NK-92 treated with Interleukin-12 subunit alpha and Interleukin-12 subunit beta, amount 100 ng/mL, for 24 hours (cell line): Measurements from ENCODE around the gene RNASE2.
"Not testable (repeated sequence)": the region's sequence is repeated elsewhere in the genome, so short reads cannot be mapped to it uniquely, and the experiment has no call there.

Experiments used
- DNase-seq: peaks from one replicate; lab custom pipeline; 2025; lab: John Stamatoyannopoulos, UW

The RNASE2 gene

DNA sequence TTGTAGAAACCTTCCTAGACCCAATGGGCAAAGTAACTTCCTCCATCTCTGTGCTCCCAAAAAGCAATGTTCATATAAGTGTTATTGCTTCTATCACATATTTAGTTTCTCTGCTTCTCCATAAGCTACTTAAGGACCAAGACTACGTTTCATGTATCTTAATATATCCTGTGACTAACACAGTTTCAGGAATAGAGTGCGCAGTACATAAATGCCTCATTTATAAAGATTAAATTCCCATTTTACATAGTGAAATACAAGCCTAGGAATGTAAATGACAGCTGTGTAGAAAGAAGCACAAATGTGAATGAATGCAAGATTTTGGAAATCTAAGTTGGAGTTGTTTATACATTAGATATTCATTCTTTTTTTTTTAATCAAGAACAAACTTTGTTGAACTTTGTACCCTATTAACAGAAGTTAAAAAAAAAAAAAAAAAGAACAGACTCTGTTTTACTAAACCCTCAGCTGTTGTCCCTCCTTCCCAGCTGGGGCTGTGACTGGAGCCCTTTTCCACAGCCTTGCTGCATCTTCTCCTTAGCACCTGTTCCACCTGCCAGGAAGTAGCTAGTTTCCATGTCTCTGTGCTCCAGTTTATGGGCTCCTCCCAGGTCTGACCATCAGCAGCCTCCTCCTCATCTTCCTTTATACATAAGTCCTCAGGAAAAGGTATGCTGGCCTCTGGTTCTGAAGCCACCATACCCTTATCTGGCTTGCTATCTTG, 27.5 kb downstream of the RNASE2 start:
- DNase-seq = no peak

DNA sequence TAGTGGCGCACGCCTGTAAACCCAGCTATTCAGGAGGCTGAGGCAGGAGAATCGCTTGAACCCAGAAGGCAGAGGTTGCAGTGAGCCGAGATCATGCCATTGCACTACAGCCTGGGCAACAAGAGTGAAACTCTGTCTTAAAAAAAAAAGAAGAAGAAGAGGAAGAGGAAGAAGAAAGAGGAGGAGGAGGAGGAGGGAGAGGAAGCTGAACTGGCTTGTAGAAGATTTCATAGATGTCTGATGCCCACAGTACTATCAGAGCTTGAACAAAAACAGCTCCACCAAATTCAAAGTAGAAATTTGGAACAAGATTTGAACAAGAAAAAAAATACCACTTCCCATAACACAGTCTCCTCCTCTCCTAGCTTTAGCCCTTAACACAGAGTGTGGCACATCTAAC, 30.4 kb downstream of the RNASE2 start:
- not testable (repeated sequence) for DNase-seq

DNA sequence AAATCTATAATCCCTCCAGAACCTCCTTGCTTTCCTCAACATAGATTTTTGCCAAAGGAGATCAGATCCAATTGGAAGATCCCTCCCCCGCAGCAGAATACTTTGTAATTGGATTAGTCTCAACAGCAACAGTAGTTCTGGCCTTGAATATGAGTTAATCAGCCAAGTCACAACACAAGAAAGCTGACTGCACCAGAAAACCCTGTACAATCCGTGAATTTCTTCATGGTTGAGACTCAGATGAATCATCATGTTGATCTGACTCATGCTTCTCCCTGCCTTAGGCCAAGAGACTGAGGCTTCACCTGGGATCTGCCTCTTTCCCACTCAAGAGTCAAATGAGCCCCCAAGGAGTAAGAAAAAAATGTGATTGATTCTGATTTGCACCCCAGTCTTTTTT, 31.5 kb downstream of the RNASE2 start:
- DNase-seq = no peak

DNA sequence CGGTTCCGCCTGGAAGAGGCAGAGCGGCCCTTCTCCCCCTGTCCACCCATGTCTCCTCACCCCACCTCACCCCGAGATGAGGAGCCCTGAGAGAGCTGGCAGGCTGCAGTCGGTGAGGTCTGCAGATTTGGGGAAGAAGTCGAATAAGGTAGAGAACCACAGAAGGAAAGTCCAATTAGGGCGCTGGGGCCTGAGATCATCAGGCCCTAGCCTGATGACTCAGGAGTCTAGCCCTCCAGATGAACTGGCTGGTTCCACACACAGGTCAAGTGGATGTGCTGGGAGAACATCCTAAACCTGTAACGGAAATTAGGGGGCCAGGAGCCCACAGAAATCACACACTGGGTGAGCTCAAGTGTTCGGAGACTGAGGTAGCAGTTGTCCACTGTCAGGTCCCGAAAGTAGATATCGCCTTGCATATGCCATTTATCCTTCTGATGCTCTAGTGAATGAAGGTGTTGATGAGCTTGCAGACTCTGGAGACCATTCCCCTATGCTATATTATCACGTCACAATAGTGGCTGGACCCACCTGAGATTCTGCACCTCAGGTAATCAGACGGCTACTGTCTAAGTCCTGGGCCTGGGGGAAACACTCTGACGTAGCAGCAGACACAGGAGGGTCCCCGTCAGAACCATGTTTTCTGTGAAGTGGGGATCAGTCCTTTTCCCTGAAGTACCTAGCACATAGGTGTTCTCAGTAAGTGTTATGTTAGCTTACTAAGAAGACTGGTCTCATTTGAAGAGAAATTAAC, 33.6 kb downstream of the RNASE2 start:
- DNase-seq = no peak

DNA sequence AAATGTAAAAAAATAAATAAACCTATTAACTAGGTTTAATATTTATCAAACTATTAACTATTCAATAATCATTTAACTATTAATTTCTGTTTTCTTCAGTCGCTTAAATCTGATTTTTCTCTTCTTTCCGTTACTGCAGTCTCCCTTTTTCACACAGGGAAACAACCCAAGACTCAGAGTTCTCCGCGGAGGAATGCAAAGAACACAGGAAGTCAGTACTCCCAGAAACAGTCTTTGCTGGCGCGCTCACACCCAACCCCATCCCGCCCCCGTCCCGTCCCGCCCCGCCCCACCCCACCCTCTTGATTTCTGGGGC, 34.1 kb downstream of the RNASE2 start:
- no peak for DNase-seq

DNA sequence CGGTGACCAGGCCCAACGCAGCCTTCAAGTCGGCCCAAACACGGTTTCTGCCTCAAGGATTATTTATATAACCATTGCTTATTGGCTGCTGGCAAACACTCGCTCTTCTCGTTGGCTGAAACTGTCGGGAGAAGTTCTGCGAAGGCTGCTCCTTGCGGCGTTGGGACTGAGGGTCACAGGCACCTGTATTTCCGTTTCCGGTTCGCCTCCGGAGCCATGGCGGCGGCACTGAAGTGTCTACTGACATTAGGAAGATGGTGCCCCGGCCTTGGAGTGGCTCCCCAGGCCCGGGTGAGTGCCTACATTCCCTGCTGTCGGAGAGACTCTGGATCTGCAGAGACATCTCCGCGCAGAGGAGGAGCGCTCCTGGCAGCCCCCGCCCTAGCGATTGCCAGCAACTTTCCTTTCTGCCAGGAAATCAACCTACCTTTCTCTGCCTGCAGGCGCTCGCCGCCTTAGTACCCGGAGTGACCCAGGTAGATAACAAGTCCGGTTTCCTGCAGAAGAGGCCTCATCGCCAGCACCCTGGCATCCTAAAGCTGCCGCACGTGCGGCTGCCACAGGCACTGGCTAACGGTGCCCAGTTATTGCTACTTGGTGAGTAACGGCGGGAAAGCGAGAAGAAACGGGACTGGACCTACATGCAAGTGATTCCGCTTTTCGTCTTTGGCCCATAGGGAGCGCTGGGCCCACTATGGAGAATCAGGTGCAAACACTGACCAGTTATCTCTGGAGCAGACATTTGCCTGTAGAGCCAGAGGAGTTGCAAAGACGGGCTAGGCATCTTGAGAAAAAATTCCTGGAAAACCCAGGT, 34.7 kb downstream of the RNASE2 start, which contains the start of gene METTL17:
METTL17 (plus strand) TSS at position 194 of the 814 bp plus-strand sequence; CDS start at position 217, 23 bp downstream.
- DNase-seq = peak; percentile 87

DNA sequence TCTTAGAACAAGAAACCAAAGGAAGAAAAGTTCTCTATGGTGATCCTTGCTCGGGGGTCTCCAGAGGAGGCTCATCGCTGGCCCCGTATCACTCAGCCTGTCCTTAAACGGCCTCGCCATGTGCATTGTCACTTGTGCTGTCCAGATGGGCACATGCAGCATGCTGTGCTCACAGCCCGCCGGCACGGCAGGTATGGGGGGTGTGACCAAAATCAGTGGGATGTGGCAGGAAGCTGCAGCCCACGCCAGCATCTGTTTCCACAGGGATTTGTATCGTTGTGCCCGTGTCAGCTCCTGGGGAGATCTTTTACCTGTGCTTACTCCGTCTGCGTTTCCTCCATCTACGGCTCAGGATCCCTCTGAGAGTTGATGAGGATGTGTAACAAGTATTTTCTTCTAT, 41.2 kb downstream of the RNASE2 start:
- DNase-seq = no peak

DNA sequence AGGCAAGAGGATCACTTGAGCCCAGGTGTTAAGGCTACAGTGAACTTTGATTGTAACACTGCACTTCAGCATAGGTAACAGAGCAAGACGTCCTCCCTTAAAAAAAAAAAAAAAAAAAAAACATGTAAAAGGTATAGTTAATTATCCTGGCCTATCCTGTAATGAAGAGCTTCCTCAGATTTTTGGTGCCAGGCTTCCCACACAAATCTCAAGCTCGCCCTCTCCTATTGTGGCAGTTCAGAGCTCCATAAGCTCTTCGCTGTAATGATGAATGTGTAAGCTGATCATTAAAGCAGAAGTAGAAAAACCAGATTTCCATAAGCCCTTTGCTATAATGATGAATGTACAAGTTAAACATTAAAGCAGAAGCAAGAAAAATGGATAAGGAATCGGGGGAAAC, 41.8 kb downstream of the RNASE2 start:
- DNase-seq = no peak

DNA sequence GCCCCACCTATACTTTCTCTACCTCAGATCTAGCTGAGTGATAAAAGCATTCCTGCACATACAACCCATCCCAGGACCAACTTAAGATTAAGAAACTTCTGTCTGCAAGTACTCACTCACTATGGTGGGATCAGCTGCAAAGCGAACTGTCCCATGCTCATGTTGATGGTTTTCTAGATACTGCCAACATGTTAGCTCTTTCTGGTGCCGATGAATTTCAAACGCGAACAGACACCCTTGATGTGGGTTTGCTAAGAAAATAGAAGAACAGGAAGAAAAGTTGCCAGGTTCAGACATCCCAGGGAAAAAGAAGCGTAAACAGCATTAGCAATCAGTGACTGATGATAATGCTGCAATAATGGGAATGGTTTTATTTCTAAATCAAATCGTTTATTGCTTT, 42.3 kb downstream of the RNASE2 start:
- DNase-seq = no peak

DNA sequence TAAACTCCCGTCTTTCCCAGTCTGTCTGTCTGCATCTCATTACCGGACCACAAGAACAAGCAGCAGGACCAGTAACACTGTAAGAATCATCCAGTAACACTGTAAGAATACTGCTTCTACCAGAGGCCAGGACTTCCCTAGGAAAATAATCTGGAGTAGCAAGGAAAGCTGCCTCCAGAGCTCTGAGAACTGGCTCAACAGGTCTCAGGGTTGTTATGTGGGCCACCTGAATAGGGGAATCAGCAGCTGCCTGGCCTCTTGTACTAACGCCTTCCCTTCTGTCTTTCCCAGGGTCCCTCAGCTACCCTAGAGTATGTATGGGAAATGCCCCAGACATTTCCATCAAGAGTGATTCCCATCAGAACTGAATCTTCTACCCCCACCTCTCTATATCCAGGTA, 42.9 kb downstream of the RNASE2 start:
- DNase-seq = no peak

DNA sequence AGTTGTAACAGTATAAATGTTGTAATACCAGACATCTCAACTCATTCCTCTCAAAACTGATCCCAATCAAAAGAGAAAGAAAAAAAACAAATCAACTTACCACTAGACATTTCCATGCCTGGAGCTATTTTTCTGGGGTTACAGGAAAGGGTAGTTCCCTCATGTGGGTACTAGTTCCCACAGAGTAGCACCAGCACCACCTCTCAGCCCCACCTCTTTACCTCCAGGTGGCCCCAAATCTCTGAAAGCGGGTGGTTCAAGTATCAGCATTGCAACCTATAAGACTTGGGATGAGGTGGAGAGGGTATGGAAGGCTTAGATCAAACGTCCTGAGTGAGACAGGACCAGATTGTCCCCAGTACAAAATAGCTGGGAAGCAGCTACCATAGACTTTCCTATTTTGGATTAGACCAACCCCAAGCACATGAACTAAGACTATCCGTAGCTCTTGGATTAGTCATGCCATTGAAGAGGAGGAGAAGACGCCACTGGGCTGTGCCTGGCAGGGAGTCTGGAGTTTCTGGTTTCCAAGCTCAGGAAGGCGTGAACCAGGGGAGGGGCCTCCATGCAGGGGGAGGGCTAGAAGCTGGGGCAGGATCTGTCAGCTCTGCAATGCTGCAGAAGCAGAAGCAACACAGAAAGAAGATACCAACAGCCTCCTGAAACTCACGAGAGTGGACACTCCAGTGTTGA, 43.5 kb downstream of the RNASE2 start, which contains the start of gene SLC39A2:
SLC39A2 (plus strand) TSS at position 620 of the 693 bp plus-strand sequence. CDS start 154 bp downstream, outside the sequence.
- no peak for DNase-seq

DNA sequence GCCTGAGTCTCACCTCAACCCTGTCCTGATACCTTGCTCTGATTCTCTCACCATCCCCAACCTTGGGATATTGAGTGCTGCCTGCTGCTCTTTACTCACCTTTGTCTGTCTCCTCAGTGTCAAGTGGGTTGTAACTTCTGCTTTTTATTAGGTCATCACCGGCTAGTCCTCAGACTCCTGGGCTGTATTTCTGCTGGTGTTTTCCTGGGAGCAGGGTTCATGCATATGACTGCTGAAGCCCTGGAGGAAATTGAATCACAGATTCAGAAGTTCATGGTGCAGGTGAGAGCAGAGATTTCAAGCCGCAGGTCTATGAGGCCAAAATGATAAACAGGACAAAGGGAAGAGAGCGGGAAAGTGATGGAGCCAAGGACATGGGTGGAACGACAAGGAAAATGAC, 44.3 kb downstream of the RNASE2 start:
- DNase-seq = no peak

DNA sequence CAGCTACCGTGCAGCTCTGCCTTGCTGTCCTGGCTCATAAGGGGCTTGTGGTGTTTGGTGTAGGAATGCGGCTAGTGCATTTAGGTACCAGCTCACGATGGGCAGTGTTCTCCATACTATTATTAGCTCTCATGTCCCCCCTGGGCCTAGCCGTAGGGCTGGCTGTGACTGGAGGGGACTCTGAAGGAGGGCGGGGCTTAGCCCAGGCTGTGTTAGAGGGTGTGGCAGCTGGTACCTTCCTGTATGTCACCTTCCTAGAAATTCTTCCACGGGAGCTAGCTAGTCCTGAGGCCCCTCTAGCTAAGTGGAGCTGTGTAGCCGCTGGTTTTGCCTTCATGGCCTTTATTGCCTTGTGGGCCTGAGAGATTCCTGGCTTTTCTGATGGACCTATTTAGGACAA, 45.9 kb downstream of the RNASE2 start:
- no peak for DNase-seq

DNA sequence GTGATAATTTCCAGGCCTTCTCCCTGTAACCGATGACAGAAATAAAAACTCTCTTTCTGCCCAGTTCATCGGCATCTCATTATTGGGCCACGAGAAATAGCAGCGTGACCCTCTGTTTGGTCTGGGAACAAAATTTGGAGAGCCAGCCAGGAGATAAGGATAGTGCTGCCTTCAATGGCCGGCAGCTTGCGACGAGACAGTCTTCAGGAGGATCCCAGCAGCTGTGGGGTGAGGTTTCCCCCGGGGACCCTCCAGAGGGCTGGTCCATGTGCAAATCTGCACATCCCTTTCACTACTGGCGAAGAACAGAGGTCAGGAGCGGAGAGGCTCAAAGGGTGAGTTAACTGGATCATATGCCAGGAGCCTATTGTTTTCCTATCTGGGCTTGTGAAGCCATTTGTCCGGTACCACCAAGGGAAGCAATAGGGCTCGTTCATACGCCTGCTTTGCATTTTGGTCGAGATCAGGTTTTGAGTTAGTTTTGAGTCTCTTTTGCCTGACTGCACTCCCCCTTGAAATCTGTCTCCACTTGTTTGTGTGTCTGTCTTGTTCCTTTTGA, 48.6 kb downstream of the RNASE2 start:
- no peak for DNase-seq
